Suprapubic skin (tissue), 4 donors: ENCODE data around the gene SEZ6L.

ENCODE experiments used
- EP300 ChIP-seq: sonication (generic); formaldehyde crosslinking; IDR thresholded peaks from one replicate; pipeline ENCODE4 v1.6.1; 2017; ENCODE audit warnings: antibody characterized with exemption
- POLR2A ChIP-seq, 2 donors: fragments of 450-650 bp; IDR thresholded peaks; one replicate each; pipeline ENCODE4 v1.6.1; 2017; ENCODE audit warnings: antibody characterized with exemption in 2 of 2, mild to moderate bottlenecking in 2 of 2, moderate library complexity in 2 of 2
- POLR2AphosphoS5 ChIP-seq, 3 donors: sonication (generic); formaldehyde crosslinking; IDR thresholded peaks; one replicate each; pipeline ENCODE4 v1.6.1; 2017; ENCODE audit warnings: antibody characterized with exemption in 3 of 3
- TF ChIP-seq, protein P1 (sequence below), 2 donors: fragments of 200-600 bp in 1 of 2; fragments of 450-650 bp in 1 of 2; sonication (generic) in 1 of 2; IDR thresholded peaks; one replicate each; pipeline ENCODE4 v1.5.1; 2016 to 2019; ENCODE audit warnings: antibody characterized with exemption in 2 of 2, mild to moderate bottlenecking in 1 of 2, moderate library complexity in 1 of 2

DNA sequence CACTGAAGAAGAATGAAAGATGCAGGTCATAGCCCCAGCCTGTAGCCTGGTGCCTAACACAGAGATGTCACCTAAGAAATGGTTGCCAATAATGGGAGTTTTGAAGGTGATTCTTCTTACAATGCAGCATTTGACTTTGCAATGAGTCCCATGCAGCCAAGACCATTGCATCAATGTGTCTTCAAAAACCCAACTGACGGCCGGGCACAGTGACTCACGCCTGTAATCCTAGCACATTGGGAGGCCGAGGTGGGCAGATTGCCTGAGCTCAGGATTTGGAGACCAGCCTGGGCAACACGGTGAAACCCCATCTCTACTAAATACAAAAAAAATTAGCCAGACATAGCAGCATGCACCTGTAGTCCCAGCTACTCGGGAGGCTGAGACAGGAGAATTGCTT is 170.5 kb downstream of the SEZ6L start:
- TF ChIP-seq POLR2AphosphoS5 (IDR thresholded peaks at IDR 0.05) (no peak), EP300 (no peak), POLR2A (IDR thresholded peaks at IDR 0.05) (no peak)
- TF ChIP-seq, protein P1, sequence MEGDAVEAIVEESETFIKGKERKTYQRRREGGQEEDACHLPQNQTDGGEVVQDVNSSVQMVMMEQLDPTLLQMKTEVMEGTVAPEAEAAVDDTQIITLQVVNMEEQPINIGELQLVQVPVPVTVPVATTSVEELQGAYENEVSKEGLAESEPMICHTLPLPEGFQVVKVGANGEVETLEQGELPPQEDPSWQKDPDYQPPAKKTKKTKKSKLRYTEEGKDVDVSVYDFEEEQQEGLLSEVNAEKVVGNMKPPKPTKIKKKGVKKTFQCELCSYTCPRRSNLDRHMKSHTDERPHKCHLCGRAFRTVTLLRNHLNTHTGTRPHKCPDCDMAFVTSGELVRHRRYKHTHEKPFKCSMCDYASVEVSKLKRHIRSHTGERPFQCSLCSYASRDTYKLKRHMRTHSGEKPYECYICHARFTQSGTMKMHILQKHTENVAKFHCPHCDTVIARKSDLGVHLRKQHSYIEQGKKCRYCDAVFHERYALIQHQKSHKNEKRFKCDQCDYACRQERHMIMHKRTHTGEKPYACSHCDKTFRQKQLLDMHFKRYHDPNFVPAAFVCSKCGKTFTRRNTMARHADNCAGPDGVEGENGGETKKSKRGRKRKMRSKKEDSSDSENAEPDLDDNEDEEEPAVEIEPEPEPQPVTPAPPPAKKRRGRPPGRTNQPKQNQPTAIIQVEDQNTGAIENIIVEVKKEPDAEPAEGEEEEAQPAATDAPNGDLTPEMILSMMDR (IDR thresholded peaks at IDR 0.05): no peak
